GM12878 (cell line): Measurements from ENCODE around the gene NHSL1. TPM values are rescaled to one million over a fixed set of nuclear protein-coding genes. Genes with fewer than 3 reads are reported as not detected.

Experiments used
- ATAC-seq: fragments of 200-7000 bp; cut with Tn5 transposase; 3 replicates; pipeline ENCODE4 v1.9.1; 2020; ENCODE audit warnings: mild to moderate bottlenecking, moderate library complexity
- BruUV-seq: library from RNA; stranded (reverse); fragments of 400-500 nt; replicated peaks from 2 replicates; lab custom pipeline; 2021; lab: Mats Ljungman, UMichigan
- CTCF ChIA-PET: fragments of 300-600 bp; sonication (Branson Sonifier 250); formaldehyde crosslinking; extraction: SDS; loops from one replicate; lab custom pipeline; 2021; ENCODE audit warnings: inconsistent platforms; lab: Yijun Ruan, JAX
- POLR2A ChIA-PET: fragments of 350-600 bp; formaldehyde crosslinking; extraction: SDS; loops from one replicate; lab custom pipeline; 2021; ENCODE audit warnings: inconsistent platforms; lab: Charles Lee
- RAD21 ChIA-PET: fragments of 300-600 bp; sonication (Branson Sonifier 250); formaldehyde crosslinking; loops from one replicate; lab custom pipeline; 2023; ENCODE audit warnings: antibody characterized with exemption; ENCODE audit not compliant: unreplicated experiment; lab: Charles Lee
- SMC1A ChIA-PET: fragments of 300-600 bp; sonication (Branson Sonifier 250); formaldehyde crosslinking; loops from one replicate; lab custom pipeline; 2023; ENCODE audit not compliant: unreplicated experiment, uncharacterized antibody; lab: Charles Lee
- DNase-seq: peaks from one replicate; pipeline ENCODE4 v3.0.0-alpha.2; 2011; ENCODE audit warnings: low read depth, low spot score
- FAIRE-seq: peaks from 3 replicates; lab custom pipeline; 2011; peaks lifted over from hg19 to GRCh38; lab: Jason Lieb, UNC
- H2AFZ ChIP-seq: 2 replicates; pipeline ENCODE4 v1.6.0; 2011; ENCODE audit warnings: low read depth, low read length, control low read depth; ENCODE audit not compliant: control insufficient read depth
- H3K27ac ChIP-seq: 2 replicates; pipeline ENCODE4 v1.5.1; 2011; ENCODE audit warnings: control low read depth; ENCODE audit not compliant: control insufficient read depth, insufficient read depth
- H3K27me3 ChIP-seq, 2 experiments: replicated peaks in 1 of 2; 2 replicates each; pipeline versions ENCODE4 v1.6.0 to v1.6.1; 2011; ENCODE audit warnings: low read length in 1 of 2; ENCODE audit not compliant: control insufficient read depth in 2 of 2, insufficient read depth in 2 of 2
- H3K36me3 ChIP-seq, 2 experiments: 2 replicates each; pipeline ENCODE4 v1.5.1; 2011; ENCODE audit warnings: low read length in 1 of 2; ENCODE audit not compliant: control insufficient read depth in 2 of 2, insufficient read depth in 2 of 2
- H3K4me1 ChIP-seq: 2 replicates; pipeline ENCODE4 v1.6.1; 2011; ENCODE audit warnings: mild to moderate bottlenecking, low read length, moderate library complexity, mixed read lengths; ENCODE audit not compliant: control insufficient read depth, insufficient read depth
- H3K4me2 ChIP-seq: 2 replicates; pipeline ENCODE4 v1.6.0; 2011; ENCODE audit warnings: control low read depth; ENCODE audit not compliant: control insufficient read depth, insufficient read depth
- H3K4me3 ChIP-seq: fragments of 200-600 bp; sonication (generic); 2 replicates; pipeline ENCODE4 v1.5.1; 2016
- H3K79me2 ChIP-seq: 2 replicates; pipeline ENCODE4 v1.6.0; 2011; ENCODE audit warnings: low read length; ENCODE audit not compliant: control insufficient read depth, insufficient read depth
- H3K9ac ChIP-seq: 2 replicates; pipeline ENCODE4 v1.8.0; 2011; ENCODE audit warnings: low read length, control low read depth, mixed read lengths; ENCODE audit not compliant: control insufficient read depth, insufficient read depth
- H3K9me3 ChIP-seq: replicated peaks from 3 replicates; pipeline ENCODE4 v1.5.1; 2011; ENCODE audit warnings: mild to moderate bottlenecking, low read length; ENCODE audit not compliant: control insufficient read depth, insufficient read depth
- H4K20me1 ChIP-seq: 2 replicates; pipeline ENCODE4 v1.6.0; 2011; ENCODE audit not compliant: control insufficient read depth, insufficient read depth
- GABPA ChIP-seq: IDR thresholded peaks from 2 replicates; pipeline ENCODE4 v1.6.1; 2014; ENCODE audit warnings: antibody characterized with exemption, low read depth, mild to moderate bottlenecking, inconsistent platforms
- HCFC1 ChIP-seq: fragments of 150-350 bp; IDR thresholded peaks from 2 replicates; pipeline ENCODE4 v1.6.1; 2014; ENCODE audit warnings: low read length
- HDAC6 ChIP-seq: fragments of 200-600 bp; sonication (generic); IDR thresholded peaks from one replicate; pipeline ENCODE4 v1.8.0; 2017; ENCODE audit warnings: antibody characterized with exemption; ENCODE audit not compliant: unreplicated experiment
- HDGF ChIP-seq: fragments of 450-650 bp; IDR thresholded peaks from 2 replicates; pipeline ENCODE4 v1.6.1; 2016; ENCODE audit warnings: antibody characterized with exemption
- IKZF1 ChIP-seq: fragments of 450-650 bp; conservative IDR thresholded peaks from 2 replicates; pipeline ENCODE4 v1.6.1; 2017; ENCODE audit warnings: antibody characterized with exemption, mild to moderate bottlenecking
- MXI1 ChIP-seq: fragments of 150-350 bp; IDR thresholded peaks from 2 replicates; pipeline ENCODE4 v1.6.1; 2011; ENCODE audit warnings: low read depth, mild to moderate bottlenecking, inconsistent platforms, low read length, improper control_type of control experiment
- NFIC ChIP-seq: IDR thresholded peaks from 2 replicates; pipeline ENCODE4 v1.6.1; 2012; ENCODE audit warnings: low read depth, mild to moderate bottlenecking, inconsistent platforms, low read length, moderate library complexity
- NFYA ChIP-seq: IDR thresholded peaks from 2 replicates; pipeline ENCODE4 v1.6.1; 2011; ENCODE audit warnings: low read depth, mild to moderate bottlenecking, low read length, improper control_type of control experiment, borderline replicate concordance
- PML ChIP-seq: IDR thresholded peaks from 2 replicates; pipeline ENCODE4 v1.6.1; 2012; ENCODE audit warnings: low read length, inconsistent platforms
- RAD21 ChIP-seq: IDR thresholded peaks from 2 replicates; pipeline ENCODE4 v1.6.1; 2011; ENCODE audit warnings: mild to moderate bottlenecking, low read depth, low read length, moderate library complexity; ENCODE audit not compliant: insufficient read depth
- RBBP5 ChIP-seq: fragments of 200-600 bp; sonication (generic); conservative IDR thresholded peaks from 2 replicates; pipeline ENCODE4 v1.6.1; 2016
- SMC3 ChIP-seq: IDR thresholded peaks from 2 replicates; pipeline ENCODE4 v1.6.1; 2011; ENCODE audit warnings: low read length, improper control_type of control experiment, borderline replicate concordance
- SUPT20H ChIP-seq: IDR thresholded peaks from 2 replicates; pipeline ENCODE4 v1.6.1; 2011; ENCODE audit warnings: low read depth, mild to moderate bottlenecking, low read length, moderate library complexity, borderline replicate concordance; ENCODE audit not compliant: control insufficient read depth
- TCF3 ChIP-seq: IDR thresholded peaks from 2 replicates; pipeline ENCODE4 v1.6.1; 2012; ENCODE audit warnings: low read depth, mild to moderate bottlenecking, low read length, borderline replicate concordance; ENCODE audit not compliant: insufficient read depth
- WGBS: methylation state at CpG from one replicate; pipeline ENCODE4 v1.1.6; 2016; ENCODE audit warnings: low lambda C conversion rate; ENCODE audit not compliant: insufficient replicate concordance, insufficient coverage; ENCODE audit errors: missing lambda C conversion rate; 5-methylcytosine and 5-hydroxymethylcytosine counted together
- in situ Hi-C: fragments of 300-500 bp; cut with MboI; formaldehyde crosslinking; loops from 9 replicates; pipeline ENCODE4 v1.14.3; 2018; ENCODE audit warnings: mixed read lengths
- intact Hi-C: fragments of 100-400 bp; cut with micrococcal nuclease; formaldehyde crosslinking; loops from one replicate; pipeline ENCODE4 v1.14.2; 2022; ENCODE audit not compliant: unreplicated experiment
- polyA plus RNA-seq, 11 experiments: library from polyadenylated mRNA; depleted of rRNA in 4 of 11; unstranded in 6 of 11; stranded (reverse) in 5 of 11; fragments of >200 nt; fragmentation: Nextera tagmentation in 4 of 11; fragmentation: Illumina TruSeq in 1 of 11; extraction: Ambion mirVana in 4 of 11; extraction: Trizol in 1 of 11; gene quantifications; 1 replicate in 1 of 11; 2 replicates in 10 of 11; pipeline versions ENCODE4 v1.2.1 to v1.2.3, GENCODE V29; 2011 to 2016; ENCODE audit warnings: inconsistent platforms in 2 of 11, missing spikeins in 2 of 11, low read depth in 1 of 11
- total RNA-seq, 4 experiments: library from RNA; depleted of rRNA in 3 of 4; stranded (reverse); fragments of >200 nt in 3 of 4; fragmentation: Illumina TruSeq in 1 of 4; extraction: Trizol in 1 of 4; gene quantifications; 2 replicates each; pipeline versions ENCODE4 v1.2.1 to v1.2.3, GENCODE V29; 2013 to 2021
- TF ChIP-seq, protein P1 (sequence below): fragments of 450-650 bp; IDR thresholded peaks from 2 replicates; pipeline ENCODE4 v1.6.1; 2017; ENCODE audit warnings: low read depth, mild to moderate bottlenecking, moderate library complexity
- TF ChIP-seq, protein P2 (sequence below): fragments of 450-650 bp; IDR thresholded peaks from 2 replicates; pipeline ENCODE4 v1.6.1; 2014; ENCODE audit warnings: mild to moderate bottlenecking
- TF ChIP-seq, protein P3 (sequence below): fragments of 150-350 bp; IDR thresholded peaks from 2 replicates; pipeline ENCODE4 v1.6.1; 2014; ENCODE audit warnings: mild to moderate bottlenecking, low read depth, low read length
- TF ChIP-seq, protein P4 (sequence below): IDR thresholded peaks from 2 replicates; pipeline ENCODE4 v1.6.1; 2011; ENCODE audit warnings: low read depth, mild to moderate bottlenecking, low read length, moderate library complexity, borderline replicate concordance; ENCODE audit errors: extremely low read depth

The NHSL1 gene
- total and polyA plus RNA-seq, 10 of the 15 experiments (the other 5 are each of a cell fraction or from before 2014, with no cell fraction given): 0.26 to 14.1 (median 0.90) TPM

- Histone ChIP-seq H3K36me3 (no peaks in the 10 kb centered on the region), H3K27me3 (no peaks in the 10 kb centered on the region), H3K4me2 (no peak overlapping the region), H3K9ac (no peak overlapping the region), H2AFZ (no peak overlapping the region), H4K20me1 (no peaks in the 10 kb centered on the region), H3K79me2 (no peaks in the 10 kb centered on the region), H3K4me1 (no peaks in the 10 kb centered on the region), H3K4me3 (no peak overlapping the region), H3K9me3 (no peaks in the 10 kb centered on the region), H3K27ac (no peak overlapping the region)
- intact Hi-C loops (no loop called here), in situ Hi-C loops (no loop called here)
- ATAC-seq (no peak), DNase-seq (no peak), FAIRE-seq (peak; percentile 7)
- CTCF ChIA-PET: interaction anchor here (1.1 to 1.2 kb wide), 2 partner anchors 12 to 47 kb away, joined by 3 to 4 read pairs; no protein-coding TSS in a partner anchor
- RAD21 ChIA-PET: no interaction called here
- POLR2A ChIA-PET: no interaction called here
- SMC1A ChIA-PET: interaction anchor here (1.0 kb wide), 1 partner anchor 8 kb away, joined by 3 read pairs; no protein-coding TSS in a partner anchor
- 42% methylated on average over 2 of the region's 2 CpGs for WGBS
- no TSS peak for BruUV-seq
- TF ChIP-seq HDAC6 (no peak), RBBP5 (no peak), IKZF1 (no peak), HCFC1 (no peak), GABPA (no peak), PML (no peak), RAD21 (no peak), SMC3 (no peak), TCF3 (no peak), NFIC (no peak), MXI1 (no peak), SUPT20H (no peak), NFYA (no peak), HDGF (no peak)
- TF ChIP-seq, protein P1, sequence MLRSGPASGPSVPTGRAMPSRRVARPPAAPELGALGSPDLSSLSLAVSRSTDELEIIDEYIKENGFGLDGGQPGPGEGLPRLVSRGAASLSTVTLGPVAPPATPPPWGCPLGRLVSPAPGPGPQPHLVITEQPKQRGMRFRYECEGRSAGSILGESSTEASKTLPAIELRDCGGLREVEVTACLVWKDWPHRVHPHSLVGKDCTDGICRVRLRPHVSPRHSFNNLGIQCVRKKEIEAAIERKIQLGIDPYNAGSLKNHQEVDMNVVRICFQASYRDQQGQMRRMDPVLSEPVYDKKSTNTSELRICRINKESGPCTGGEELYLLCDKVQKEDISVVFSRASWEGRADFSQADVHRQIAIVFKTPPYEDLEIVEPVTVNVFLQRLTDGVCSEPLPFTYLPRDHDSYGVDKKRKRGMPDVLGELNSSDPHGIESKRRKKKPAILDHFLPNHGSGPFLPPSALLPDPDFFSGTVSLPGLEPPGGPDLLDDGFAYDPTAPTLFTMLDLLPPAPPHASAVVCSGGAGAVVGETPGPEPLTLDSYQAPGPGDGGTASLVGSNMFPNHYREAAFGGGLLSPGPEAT: no peak
- TF ChIP-seq, protein P2, sequence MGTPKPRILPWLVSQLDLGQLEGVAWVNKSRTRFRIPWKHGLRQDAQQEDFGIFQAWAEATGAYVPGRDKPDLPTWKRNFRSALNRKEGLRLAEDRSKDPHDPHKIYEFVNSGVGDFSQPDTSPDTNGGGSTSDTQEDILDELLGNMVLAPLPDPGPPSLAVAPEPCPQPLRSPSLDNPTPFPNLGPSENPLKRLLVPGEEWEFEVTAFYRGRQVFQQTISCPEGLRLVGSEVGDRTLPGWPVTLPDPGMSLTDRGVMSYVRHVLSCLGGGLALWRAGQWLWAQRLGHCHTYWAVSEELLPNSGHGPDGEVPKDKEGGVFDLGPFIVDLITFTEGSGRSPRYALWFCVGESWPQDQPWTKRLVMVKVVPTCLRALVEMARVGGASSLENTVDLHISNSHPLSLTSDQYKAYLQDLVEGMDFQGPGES: no peak
- TF ChIP-seq, protein P3, sequence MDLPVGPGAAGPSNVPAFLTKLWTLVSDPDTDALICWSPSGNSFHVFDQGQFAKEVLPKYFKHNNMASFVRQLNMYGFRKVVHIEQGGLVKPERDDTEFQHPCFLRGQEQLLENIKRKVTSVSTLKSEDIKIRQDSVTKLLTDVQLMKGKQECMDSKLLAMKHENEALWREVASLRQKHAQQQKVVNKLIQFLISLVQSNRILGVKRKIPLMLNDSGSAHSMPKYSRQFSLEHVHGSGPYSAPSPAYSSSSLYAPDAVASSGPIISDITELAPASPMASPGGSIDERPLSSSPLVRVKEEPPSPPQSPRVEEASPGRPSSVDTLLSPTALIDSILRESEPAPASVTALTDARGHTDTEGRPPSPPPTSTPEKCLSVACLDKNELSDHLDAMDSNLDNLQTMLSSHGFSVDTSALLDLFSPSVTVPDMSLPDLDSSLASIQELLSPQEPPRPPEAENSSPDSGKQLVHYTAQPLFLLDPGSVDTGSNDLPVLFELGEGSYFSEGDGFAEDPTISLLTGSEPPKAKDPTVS: no peak
- TF ChIP-seq, protein P4, sequence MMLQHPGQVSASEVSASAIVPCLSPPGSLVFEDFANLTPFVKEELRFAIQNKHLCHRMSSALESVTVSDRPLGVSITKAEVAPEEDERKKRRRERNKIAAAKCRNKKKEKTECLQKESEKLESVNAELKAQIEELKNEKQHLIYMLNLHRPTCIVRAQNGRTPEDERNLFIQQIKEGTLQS: no peak
These were observed 29.7 kb upstream of the NHSL1 start for GRCh38 chr6:138528956-138529355.
